ENCODE results near the gene RCOR1.
"Not testable (repeated sequence)": the region's sequence is repeated elsewhere in the genome, so short reads cannot be mapped to it uniquely, and the experiment has no call there.

Gene RCOR1

DNA sequence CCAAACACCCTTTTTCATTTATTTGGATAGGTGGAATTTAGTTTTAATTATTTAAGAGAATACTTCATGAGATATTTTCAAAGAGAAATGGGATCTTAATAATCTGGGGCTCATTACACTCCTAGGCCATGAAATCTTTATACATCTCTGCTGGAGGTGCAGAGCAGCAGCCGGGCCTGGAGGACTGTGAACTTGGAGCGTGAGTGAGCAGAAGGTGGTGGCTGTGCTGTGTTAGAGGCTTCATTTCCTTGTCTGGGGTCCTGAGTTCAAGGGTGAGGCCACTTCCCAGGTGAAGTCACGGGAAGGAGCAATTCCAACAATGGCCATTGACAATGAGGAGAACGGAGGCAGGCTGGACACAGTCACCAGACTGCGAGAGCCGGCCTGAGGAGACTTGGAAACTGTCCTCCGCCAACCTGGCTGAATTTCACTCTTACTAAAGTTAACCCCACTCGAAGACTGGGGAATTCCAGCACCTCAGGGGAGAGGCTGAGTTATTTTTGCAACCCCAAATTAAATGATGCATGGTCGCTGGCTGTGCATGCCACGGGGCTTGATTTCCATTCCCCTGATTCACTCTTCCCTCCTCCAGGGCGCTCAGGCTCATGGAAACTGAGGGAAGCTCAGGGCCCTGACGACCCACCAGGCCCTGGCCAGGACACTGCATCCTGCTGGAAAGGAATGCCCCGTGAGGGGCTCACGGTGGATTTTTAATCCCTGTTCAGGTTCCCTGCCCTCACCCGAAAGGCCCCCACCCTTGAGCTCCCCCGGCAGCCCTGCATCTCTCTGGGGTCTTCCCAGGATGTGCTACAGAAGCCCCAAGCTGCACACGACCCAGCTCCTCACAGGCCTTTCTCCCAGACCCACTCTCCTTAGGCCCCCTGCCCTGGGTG, 162.2 kb downstream of the RCOR1 start:
- no peak for DNase-seq

DNA sequence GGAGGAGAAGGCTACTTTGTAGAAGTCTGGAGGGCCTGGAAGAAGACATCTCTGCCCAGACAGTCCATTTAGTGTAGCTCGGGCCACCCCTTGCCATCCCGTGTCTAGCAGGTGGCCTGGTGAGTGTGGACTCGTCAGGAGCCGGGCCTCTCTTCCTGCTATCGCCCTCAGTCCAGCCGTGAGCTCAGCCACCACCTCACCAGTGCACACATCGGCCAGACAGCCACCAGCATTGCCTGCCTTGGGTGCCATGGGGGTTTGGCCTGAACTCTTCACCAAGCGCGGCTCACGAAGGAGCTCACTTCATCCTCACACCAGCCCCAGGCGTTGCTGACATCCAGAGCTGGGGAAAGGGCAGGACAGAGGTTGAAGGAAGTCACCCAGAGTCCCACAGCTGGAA, 165.2 kb downstream of the RCOR1 start:
- no peak for DNase-seq

DNA sequence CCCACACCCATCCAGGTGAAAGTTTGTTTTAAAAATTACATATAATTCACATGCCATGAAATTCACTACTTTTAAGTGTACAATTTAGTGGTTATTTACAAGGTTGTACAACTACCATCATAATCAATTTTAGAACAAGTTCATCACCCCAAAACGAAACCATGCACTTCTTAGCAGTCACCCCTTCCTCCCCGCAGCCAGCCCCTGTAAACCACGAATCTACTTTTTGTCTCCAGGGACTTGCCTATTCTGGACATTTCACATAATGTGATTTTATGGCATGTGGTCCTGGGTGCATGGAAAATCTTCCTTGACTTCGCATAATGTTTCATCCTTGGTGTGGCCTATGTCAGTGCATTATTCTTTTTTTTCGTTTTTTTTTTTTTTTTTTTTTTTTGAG, 165.6 kb downstream of the RCOR1 start:
- DNase-seq: no peak

DNA sequence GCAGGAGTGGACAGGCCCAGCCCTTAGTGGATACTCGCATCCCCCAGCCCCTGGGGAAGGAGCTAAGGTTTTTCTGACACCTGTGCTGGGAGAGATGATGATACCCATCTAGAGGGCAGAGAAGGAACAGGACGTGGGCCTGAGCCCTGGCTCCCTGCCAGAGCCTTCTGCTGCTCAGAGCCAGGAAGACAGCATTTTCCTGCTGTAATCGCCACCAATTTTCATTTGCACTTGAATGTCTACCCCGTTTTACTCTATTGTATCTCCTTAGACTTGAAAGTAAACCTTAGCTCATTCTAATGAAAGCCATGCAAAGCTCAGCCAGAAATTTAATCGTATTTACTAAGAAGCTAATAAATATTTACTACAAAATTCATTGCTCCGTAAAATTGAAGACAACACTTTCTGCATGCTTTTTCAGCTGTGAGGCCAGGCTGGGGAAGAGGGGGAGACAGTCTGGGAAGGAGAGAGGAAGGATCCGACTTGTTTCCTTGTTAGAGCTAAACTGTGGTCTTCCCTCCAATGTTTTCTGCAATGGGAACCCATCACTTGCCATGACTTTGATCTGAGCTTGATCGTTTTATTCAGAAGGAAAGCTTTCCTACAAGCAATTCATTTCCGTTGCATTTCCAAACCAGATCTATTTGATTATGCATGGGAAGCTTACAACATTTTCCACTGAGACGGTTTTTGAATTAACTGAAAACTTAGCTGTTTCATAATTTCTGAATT, 167.2 kb downstream of the RCOR1 start:
- no peak for DNase-seq

DNA sequence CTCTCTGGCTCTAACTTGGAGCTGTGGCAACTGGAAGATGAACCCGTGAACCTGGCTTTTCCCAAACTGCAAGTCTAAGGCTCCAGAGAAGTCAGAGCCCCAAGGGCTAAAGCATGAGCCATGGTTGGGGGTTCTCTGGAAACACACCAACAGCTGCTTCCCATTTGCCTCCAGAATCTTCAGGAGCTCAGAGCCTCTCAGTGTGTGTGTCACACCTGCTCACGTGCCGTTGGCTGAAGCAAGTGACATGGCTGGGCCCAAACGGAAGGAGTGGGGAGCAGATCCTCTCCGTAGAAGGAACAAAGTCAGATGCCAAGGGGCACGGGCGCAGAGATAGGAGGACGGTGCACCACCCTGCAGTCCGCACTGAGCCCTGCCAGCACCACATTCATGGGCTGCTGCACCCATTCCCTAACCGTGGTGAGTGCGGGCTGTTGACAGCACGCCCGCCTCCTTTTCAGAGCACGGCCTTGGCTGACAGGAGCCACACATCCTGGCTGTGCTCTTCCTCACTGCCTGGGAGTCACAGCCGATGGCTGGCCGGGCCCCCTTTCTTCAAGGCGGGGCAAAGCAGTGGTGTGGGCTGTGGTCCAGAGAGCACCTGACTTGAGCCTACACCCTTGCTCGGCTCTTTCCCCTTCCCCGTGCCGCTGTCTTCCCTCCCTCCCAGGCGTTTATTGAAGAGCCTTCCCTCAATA, 168.2 kb downstream of the RCOR1 start:
- DNase-seq: no peak

DNA sequence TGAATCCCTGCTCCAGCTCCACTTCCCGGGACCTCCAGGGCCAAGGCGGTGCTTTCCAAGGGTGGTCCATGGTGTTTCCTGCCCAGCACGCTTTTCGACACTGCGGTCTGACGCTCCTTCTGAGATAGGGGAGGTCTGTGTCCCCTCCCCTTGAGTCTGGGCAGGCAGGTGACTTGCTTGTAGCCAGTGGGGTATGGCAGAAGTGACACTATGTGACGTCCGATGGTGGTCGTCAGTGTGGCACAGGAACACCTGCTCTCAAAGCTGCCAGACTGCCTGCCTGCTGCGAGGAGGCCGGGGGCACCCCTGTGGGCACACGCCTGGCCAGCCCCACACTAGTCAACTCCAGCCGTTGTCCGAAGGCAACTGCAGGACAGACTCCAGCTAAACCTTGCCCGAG, 168.8 kb downstream of the RCOR1 start:
- DNase-seq: no peak

DNA sequence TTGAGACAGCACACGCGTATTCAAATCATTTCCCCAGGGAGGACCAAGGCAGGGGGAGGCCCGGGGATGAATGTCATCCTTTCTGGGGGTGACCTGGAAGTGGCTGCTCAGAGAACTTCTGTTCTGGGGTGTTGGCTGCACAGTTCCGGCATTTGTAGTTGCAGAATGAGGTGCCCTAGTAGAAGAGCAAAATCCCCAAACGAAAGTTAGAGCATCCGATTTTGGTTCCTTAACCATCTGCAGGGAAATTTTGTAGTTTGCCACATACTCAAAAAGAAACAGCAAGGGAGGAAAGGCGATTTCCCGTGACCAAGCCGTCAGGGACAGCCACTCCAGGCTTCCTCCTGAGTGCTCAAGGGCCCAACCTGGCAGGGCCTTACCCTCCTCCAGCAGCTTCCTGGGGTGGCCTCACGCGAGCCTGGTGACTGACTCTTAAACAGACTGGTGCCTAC, 171.8 kb downstream of the RCOR1 start:
- DNase-seq: no peak

DNA sequence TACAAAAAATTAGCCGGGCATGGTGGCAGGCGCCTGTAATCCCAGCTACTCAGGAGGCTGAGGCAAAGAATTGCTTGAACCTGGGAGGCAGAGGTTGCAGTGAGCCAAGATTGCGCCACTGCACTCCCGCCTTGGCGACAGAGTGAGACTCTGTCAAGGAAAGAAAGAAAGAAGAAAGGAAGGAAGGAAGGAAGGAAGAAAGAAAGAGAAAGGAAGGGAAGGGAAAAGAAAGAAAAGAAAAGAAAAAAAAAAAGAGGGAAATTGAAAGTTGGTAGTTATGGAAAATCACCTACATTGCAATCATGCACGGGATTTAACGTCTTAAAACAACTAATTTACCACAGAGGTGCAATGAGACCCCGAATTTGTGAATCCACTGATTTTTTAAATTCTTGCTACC, 173.3 kb downstream of the RCOR1 start:
- not testable (repeated sequence) for DNase-seq

DNA sequence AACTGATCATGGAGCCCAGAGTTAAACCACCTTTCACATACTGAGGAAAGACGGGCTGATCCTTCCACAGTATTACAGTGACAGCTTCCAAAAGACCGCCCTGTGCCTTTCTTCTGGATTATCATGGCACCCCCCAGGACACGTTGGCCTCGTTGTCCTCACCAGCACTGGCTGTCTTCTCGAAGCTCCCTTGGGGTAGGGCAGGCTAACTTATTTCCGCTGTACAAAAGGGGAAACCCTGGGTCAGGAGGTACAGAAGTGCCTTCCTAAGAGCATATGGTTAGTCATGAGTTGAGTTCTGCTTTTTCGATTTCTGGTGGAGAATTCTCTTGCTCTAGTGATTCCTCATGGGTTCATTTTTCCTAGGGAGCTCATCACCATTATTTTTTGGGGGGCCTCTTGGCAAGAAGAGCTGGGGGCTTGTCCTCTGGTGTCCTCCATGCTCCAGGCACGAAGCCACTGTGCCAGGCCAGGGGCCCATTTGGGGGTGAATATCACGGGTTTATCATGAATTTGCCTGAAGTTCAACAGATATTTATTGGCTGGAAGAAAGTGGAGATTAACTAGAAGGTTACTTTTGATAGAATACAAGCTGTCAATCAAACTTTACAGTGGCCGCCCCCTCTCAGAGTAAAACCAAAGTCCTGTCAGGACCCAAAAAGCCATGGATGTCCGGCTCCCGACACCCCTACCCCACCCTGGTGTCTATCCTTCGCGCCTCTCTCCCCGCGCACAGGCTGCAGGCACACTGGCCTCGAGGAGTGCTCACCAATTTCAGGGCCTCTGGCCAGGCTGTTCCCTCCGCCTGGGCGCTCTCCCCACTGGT, 176.0 kb downstream of the RCOR1 start:
- peak in 1 of 2 donors; percentile 79 for DNase-seq

DNA sequence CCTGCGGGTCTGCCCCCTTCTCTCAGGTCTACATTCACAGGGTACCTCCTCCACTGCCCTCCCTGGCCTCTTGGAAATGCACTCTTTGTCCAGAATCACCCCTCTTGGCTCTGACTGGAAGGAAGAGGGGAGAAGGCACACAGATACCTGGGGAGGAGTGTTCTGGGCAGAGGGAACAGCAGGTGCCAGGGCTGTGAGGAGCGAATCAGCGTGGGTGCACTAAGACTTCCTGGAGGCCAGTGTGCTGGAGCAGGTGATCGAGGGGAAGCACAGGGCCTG, 176.5 kb downstream of the RCOR1 start:
- no peak for DNase-seq

DNA sequence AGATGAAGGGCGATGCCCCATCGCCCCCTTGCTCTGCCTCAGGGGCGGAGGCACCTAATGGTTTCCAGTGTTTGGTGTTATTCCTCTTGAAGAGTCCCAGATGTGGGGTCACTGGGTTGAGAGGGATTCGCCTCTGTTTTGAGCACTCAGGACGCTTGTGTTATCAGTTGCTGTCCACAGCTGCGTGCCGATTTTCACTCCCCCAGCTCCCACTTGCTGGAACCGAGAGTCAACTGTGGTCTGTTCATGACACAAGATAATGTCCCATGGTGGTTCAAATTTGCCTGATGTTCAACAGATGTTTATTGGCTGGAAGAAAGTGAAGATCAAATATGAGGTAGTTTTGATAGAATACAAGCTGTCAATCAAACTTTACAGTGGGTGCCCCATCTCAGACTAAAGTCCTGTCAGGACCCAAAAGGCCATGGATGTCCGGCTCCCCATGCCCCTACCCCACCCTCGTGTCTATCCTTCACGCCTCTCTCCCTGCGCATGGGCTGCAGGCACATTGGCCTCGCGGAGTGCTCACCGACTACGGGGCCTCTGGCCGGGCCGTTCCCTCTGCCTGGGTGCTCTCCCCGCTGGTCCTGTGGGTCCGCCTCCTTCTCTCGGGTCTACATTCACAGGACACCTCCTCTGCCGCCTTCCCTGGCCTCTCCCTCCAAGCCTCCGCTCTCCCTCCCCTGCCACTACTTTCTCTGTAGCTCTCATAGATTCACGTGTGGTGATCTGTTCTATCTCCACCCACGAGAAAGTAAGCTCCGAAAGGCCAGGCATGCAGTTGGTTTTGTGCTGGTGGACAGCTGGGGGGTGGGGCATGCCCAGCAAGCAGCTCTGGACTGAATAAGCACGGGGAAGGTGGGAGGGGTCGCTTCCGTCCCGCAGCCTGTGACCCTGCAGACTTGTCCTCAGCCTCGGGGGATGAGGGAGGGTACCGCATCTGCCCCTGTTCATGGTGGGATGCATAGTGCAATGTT, 178.0 kb downstream of the RCOR1 start:
- DNase-seq: no peak

DNA sequence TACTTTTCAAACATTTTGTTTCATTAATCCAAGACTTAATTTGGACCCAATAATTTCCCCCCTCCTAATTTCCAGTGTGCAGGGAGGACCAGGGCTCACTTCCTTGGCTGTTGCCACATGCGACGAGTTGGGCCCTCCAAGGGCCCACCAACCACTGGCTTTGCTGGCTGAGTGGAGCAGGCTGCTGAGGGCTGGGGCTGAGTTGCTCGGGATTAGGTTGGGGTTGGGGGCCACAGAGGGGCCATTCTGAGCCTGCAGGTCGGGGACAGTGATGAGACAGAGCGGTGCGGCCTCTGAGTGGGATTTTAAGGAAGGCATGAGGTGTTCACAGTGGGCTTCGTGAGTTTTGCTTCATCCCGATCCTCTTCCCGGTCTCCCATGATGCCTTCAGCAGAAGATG, 178.7 kb downstream of the RCOR1 start:
- DNase-seq: no peak

DNA sequence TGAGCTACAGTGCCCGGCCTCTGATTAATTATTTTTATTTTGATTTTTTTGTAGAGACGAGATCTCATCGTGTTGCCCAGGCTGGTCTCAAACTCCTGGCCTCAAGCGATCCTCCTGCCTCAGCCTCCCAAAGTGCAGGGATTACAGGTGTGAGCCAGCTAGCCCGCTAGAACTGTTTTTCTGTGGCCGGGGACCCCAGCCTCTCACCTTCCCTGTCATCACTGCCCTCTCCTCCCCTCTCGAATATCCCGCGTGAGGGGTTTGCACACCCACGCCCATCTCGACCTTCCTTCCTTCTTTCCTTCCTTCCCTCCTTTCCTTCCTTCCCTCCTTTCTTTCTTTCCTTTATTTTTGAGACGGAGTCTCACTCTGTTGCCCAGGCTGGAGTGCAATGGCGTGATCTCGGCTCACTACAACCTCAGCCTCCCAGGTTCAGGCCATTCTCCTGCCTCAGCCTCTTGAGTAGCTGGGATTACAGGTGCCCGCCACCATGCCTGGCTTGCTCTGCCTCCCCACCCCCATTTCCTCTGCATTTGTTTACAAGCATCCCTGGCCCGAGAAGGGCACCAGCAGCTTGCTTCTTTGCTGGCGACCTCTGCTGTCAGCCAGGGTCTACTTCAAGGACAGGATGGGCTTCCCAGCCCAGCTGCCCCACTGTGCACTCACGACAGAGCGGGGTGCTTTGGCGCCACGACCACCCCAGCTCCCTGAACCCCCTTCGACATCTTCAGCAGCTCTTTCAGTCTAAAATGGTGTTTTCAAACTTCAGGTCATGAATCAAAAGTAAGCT, 180.5 kb downstream of the RCOR1 start:
- DNase-seq: no peak

DNA sequence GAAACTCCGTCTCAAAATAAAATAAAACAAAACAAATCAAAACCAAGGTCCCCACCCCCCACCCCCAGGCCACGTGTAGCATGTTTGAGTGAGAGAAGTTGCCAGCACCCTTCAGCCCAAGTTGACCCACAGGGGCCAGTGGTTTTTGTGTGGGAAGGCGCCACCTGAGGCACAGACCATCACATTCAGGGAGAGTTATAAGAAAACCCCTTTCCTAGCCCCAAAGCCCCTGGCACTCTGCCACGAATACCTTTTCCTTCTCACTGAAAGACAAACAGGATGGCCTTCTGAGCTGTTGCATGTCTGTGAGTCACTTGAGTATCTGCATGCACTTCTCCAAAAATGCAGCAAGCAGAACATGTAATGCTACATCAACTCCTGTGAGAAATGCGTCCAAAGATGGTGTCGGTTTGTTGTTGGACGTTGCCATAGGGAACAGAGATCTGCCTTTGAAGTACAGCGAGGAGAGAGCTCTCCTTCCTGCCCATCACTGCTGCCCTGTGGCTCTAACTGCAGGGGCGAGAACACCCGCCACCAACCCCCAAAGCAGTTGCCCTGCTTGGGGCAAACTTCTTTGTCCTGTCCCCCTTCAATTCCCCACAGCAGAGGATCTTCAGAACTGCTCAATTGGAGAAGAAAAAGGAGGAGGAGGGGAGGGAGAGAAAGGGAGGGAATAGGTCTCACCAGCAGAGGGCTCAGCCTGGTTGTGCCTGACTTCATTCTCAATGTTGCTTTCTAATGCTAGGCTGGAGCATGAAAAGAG, 182.1 kb downstream of the RCOR1 start:
- peak in 1 of 2 donors; percentile 55 for DNase-seq

DNA sequence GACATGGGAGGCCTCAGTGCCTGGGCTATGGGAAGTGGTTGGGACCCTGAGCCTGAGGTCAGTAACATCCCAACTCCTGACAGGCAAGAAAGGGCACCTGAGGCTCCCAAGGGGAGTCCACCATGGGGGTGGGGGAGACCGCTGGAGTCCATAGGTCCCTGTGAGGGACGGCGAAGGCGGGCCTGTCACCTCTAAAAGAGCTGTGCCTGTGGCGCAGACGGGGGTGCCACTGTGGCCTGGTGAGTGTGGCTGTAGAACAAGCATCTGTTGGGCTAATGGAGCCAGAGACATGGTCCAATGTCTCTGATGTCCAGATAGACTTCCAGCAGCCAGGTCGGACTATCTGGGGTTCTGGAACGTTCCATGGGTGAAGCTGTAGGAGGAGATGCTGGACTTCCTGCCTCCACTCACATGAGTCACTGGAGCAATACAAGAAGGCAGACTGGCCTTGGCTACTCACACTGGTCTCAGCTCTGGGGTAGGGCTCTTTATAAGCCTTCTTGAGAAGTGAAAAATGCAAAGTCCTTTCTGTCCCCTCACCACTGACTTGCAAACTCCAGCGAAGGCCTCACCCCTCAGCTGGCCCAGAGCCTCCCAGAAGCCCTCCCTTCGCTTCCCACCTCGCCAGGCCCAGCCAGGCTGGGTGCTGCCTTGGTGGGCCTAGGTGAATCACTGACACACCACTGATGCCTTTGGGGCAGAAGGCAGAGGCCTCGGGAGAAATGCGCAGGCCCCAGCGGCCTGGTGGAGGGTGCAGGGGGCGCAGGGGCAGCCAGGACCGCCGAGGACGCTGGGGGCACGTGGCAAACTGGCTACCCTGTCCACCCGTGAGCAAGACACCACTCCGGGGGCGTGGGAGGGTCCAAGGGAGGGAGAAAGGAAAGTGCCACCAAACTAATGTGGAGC, 183.7 kb downstream of the RCOR1 start:
- DNase-seq: no peak

DNA sequence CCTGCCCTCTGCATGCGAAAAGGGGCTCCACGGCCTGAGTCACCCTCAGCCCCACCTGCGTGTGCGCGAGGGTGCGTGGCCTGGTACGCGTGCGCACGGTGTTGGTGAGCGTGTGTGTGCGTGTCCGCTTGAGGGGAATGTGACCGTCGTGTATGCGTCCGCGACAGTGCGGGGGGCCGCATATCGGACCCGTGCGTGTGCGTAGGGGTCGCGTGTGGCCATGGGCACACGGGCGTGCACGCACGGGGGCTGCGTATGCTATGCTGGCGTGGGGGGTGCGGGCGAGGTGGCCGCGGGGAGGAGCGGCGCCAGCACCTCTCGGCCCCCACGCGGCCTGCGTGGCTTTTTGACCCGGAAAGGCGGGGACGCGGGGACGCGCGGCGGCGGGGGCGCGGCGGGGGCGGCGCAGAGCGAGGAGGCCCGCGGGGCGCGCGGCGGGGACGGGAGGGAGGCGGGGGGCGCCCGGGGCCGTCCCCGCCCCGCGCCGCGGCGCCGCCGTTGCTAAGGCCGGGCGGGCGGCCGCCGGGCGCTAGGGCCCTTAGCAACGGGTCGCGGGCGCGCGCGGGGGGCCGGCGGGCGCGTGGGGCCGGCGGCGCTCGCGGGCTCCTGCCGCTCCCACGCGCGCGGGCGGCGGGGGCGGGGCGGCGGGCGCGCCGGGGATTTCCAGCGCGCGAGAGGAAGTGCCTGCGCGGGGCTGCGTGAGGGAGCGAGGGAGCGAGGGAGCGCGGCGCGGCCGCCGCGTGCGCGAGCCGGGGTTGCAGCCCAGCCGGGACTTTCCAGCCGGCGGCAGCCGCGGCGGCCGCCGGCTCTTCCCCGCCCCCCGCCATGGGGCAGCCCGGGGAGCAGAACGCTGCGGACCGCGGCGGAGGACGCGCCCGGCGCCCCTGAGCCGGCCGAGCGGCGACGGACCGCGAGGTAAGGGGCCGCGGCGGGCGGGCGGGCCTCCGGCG, 184.6 kb downstream of the RCOR1 start, which contains the start of gene TRAF3:
TRAF3 (plus strand) TSS at position 689 of the 950 bp plus-strand sequence. CDS start 92,753 bp downstream, outside the sequence.
- DNase-seq: peak; percentile 42 to 61

DNA sequence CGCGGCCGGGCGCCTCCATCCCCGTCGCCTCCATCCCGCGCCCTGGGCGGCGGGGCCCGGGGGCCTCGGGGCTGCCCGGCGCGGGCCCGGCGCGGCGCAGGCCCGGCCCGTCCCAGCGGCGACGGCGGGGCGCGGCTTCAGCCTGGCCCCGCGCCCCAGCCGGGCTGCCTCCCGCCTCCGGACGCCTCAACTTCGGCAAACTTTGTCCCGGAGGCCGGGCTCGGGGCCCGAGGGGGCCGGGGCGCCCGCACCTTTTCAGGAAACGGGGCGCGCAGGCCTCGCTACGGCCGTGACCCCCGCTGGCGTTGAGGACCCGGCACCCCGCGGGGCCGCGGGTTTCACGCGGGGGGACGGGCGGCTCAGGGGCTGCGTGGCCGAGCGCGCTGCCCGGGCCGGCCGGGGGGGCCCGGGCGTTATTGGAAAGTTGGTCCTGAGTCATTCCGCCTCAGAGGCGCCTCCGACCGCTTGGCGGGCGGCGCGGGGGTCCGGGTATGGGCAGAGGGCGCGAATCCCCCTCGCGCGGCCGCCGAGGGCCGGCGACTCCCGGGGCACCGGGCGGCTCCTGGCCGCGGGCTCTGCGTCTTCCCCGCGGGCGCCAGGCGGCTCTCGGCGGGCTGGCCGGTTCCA, 185.4 kb downstream of the RCOR1 start:
- DNase-seq: no peak
